ENCODE measurements around the gene ANO1.

Gene ANO1

GRCh38 chr11:70097783-70098563, 19.9 kb downstream of the ANO1 start:
- Histone ChIP-seq H3K9me3 (replicated peaks; ENCODE audit: insufficient read depth, low read length) (no peaks in the 10 kb centered on the region), H2AFZ (ENCODE audit: low read length) (no peak overlapping the region), H3F3A (ENCODE audit: insufficient read depth, low read length) (no peaks in the 10 kb centered on the region), H3K36me3 (replicated peaks; ENCODE audit: insufficient read depth, low read length) (no peaks in the 10 kb centered on the region), H3K9me2 (replicated peaks; ENCODE audit: insufficient read depth, low read length) (no peaks in the 10 kb centered on the region), H3K27me3 (replicated peaks; ENCODE audit: insufficient read depth, low read length) (peaks cover 95% of the 10 kb centered on the region), H3K4me3 (ENCODE audit: low read length) (no peak overlapping the region), H3K4me2 (ENCODE audit: low read depth, low read length) (no peak overlapping the region), H3K27ac (ENCODE audit: low read length) (no peak overlapping the region), H3K79me2 (ENCODE audit: low read length) (no peaks in the 10 kb centered on the region), H3K4me1 (ENCODE audit: low read length) (no peaks in the 10 kb centered on the region), H3K9ac (ENCODE audit: low read length) (no peak overlapping the region), H4K20me1 (ENCODE audit: insufficient read depth, low read length) (no peaks in the 10 kb centered on the region)
- no peak for DNase-seq
- TF ChIP-seq EZH2phosphoT487 (IDR thresholded peaks at IDR 0.05; ENCODE audit: low read length), result no peak
- no peak for TF ChIP-seq CTCF (IDR thresholded peaks at IDR 0.05; ENCODE audit: low read length)

- TF ChIP-seq EZH2phosphoT487 (IDR thresholded peaks at IDR 0.05; ENCODE audit: low read length), result no peak
- TF ChIP-seq EZH2 (optimal IDR thresholded peaks at IDR 0.05; ENCODE audit: low read depth, low read length), result no peak
- TF ChIP-seq CTCF (IDR thresholded peaks at IDR 0.05; ENCODE audit: low read length), result no peak
- Histone ChIP-seq H4K20me1 (ENCODE audit: insufficient read depth, low read length) (no peaks in the 10 kb centered on the region), H3K4me2 (ENCODE audit: low read depth, low read length) (no peak overlapping the region), H3K9me3 (replicated peaks; ENCODE audit: insufficient read depth, low read length) (no peaks in the 10 kb centered on the region), H3K27ac (ENCODE audit: low read length) (no peak overlapping the region), H2AFZ (ENCODE audit: low read length) (no peak overlapping the region), H3K9me2 (replicated peaks; ENCODE audit: insufficient read depth, low read length) (no peaks in the 10 kb centered on the region), H3K9ac (ENCODE audit: low read length) (no peak overlapping the region), H3K36me3 (replicated peaks; ENCODE audit: insufficient read depth, low read length) (no peaks in the 10 kb centered on the region), H3K79me2 (ENCODE audit: low read length) (no peaks in the 10 kb centered on the region), H3K4me1 (ENCODE audit: low read length) (no peaks in the 10 kb centered on the region), H3K4me3 (ENCODE audit: low read length) (no peak overlapping the region), H3F3A (ENCODE audit: insufficient read depth, low read length) (no peaks in the 10 kb centered on the region), H3K27me3 (replicated peaks; ENCODE audit: insufficient read depth, low read length) (peaks cover 95% of the 10 kb centered on the region)
- no peak for DNase-seq
Observed at GRCh38 chr11:70098936-70099335, 20.8 kb downstream of the ANO1 start.

GRCh38 chr11:70099578-70100279, 21.6 kb downstream of the ANO1 start:
- no peaks in the 10 kb centered on the region for H3K9me2 ChIP-seq (replicated peaks; ENCODE audit: insufficient read depth, low read length)
- no peak overlapping the region for H2AFZ ChIP-seq (ENCODE audit: low read length)
- TF ChIP-seq EZH2 (optimal IDR thresholded peaks at IDR 0.05; ENCODE audit: low read depth, low read length) (no peak), EZH2phosphoT487 (IDR thresholded peaks at IDR 0.05; ENCODE audit: low read length) (no peak), CTCF (IDR thresholded peaks at IDR 0.05; ENCODE audit: low read length) (no peak)
- no peaks in the 10 kb centered on the region for H3K36me3 ChIP-seq (replicated peaks; ENCODE audit: insufficient read depth, low read length)
- H3K4me1 ChIP-seq (ENCODE audit: low read length), result no peaks in the 10 kb centered on the region
- H3K9me3 ChIP-seq (replicated peaks; ENCODE audit: insufficient read depth, low read length), result no peaks in the 10 kb centered on the region
- H3F3A ChIP-seq (ENCODE audit: insufficient read depth, low read length), result no peaks in the 10 kb centered on the region
- DNase-seq, result no peak
- peaks cover 95% of the 10 kb centered on the region for H3K27me3 ChIP-seq (replicated peaks; ENCODE audit: insufficient read depth, low read length)
- no peak overlapping the region for H3K9ac ChIP-seq (ENCODE audit: low read length)
- H3K79me2 ChIP-seq (ENCODE audit: low read length), result no peaks in the 10 kb centered on the region
- no peak overlapping the region for H3K4me2 ChIP-seq (ENCODE audit: low read depth, low read length)
- H4K20me1 ChIP-seq (ENCODE audit: insufficient read depth, low read length), result no peaks in the 10 kb centered on the region
- H3K27ac ChIP-seq (ENCODE audit: low read length), result no peak overlapping the region
- no peak overlapping the region for H3K4me3 ChIP-seq (ENCODE audit: low read length)
